K562 (cell line): Measurements from ENCODE around the gene TMEM126A. TPM values are rescaled to one million over a fixed set of nuclear protein-coding genes. Genes with fewer than 3 reads are reported as not detected.

ENCODE experiments used
- CLOCK ChIP-seq: fragments of 250-450 bp; sonication (Bioruptor Pico); IDR thresholded peaks from 2 replicates; pipeline ENCODE4 v1.4.0; 2020; ENCODE audit warnings: mild to moderate bottlenecking, moderate library complexity, borderline replicate concordance
- ELF4 ChIP-seq: fragments of 450-650 bp; formaldehyde crosslinking; IDR thresholded peaks from 2 replicates; pipeline ENCODE4 v1.4.0; 2022; ENCODE audit warnings: missing genetic modification characterization
- KAT2B ChIP-seq: IDR thresholded peaks from one replicate; pipeline ENCODE4 v1.6.1; 2012; ENCODE audit warnings: low read depth, mild to moderate bottlenecking, control low read depth, inconsistent platforms, low read length, moderate library complexity
- KLF16 ChIP-seq: IDR thresholded peaks from 2 replicates; pipeline ENCODE4 v1.6.1; 2016; ENCODE audit warnings: antibody characterized with exemption
- NFIX ChIP-seq: fragments of 250-450 bp; sonication (Bioruptor Pico); IDR thresholded peaks from 2 replicates; pipeline ENCODE4 v1.4.0; 2020; ENCODE audit warnings: low read depth, mild to moderate bottlenecking, moderate library complexity
- PATZ1 ChIP-seq: fragments of 250-450 bp; sonication (Bioruptor Pico); IDR thresholded peaks from 2 replicates; pipeline ENCODE4 v1.5.0; 2020; ENCODE audit warnings: mild to moderate bottlenecking, borderline replicate concordance
- RERE ChIP-seq: sonication (generic); formaldehyde crosslinking; IDR thresholded peaks from 2 replicates; pipeline ENCODE4 v1.8.0; 2023; ENCODE audit warnings: missing genetic modification reagents, mild to moderate bottlenecking, borderline replicate concordance
- RHOXF2B ChIP-seq: fragments of 250-450 bp; sonication (Bioruptor Pico); conservative IDR thresholded peaks from 2 replicates; pipeline ENCODE4 v1.5.1; 2021
- SP2 ChIP-seq: IDR thresholded peaks from 2 replicates; pipeline ENCODE4 v1.6.1; 2011; ENCODE audit warnings: mild to moderate bottlenecking, low read depth, low read length, moderate library complexity; ENCODE audit not compliant: poor library complexity, severe bottlenecking; ENCODE audit errors: extremely low read depth
- TBL1XR1 ChIP-seq, 2 experiments: IDR thresholded peaks; 2 replicates each; pipeline ENCODE4 v1.6.1; 2012; ENCODE audit warnings: improper control_type of control experiment in 2 of 2, low read length in 2 of 2, mild to moderate bottlenecking in 1 of 2
- TRIM28 ChIP-seq: fragments of 450-650 bp; IDR thresholded peaks from 2 replicates; pipeline ENCODE4 v1.6.1; 2017
- ZNF282 ChIP-seq: sonication (generic); formaldehyde crosslinking; IDR thresholded peaks from 2 replicates; pipeline ENCODE4 v1.8.1; 2023; ENCODE audit warnings: missing genetic modification reagents
- ZNF444 ChIP-seq: fragments of 250-450 bp; sonication (Bioruptor Pico); IDR thresholded peaks from 2 replicates; pipeline ENCODE4 v1.4.0; 2020; ENCODE audit warnings: mild to moderate bottlenecking, moderate library complexity
- ZNF512 ChIP-seq: IDR thresholded peaks from 2 replicates; pipeline ENCODE4 v1.6.1; 2016; ENCODE audit warnings: missing genetic modification characterization, missing compliant biosample characterization
- ZNF561 ChIP-seq: fragments of 450-650 bp; formaldehyde crosslinking; conservative IDR thresholded peaks from 2 replicates; pipeline ENCODE4 v1.4.0; 2020; ENCODE audit warnings: mild to moderate bottlenecking, moderate library complexity
- ZNF79 ChIP-seq: fragments of 250-450 bp; sonication (Bioruptor Pico); IDR thresholded peaks from 2 replicates; pipeline ENCODE4 v1.4.0; 2020; ENCODE audit warnings: low read depth, mild to moderate bottlenecking, moderate library complexity
- polyA plus RNA-seq, 8 experiments: library from polyadenylated mRNA; depleted of rRNA in 4 of 8; stranded (reverse) in 5 of 8; unstranded in 3 of 8; fragments of >200 nt; fragmentation: Nextera tagmentation in 2 of 8; fragmentation: Illumina TruSeq in 1 of 8; extraction: Ambion mirVana in 2 of 8; extraction: Trizol in 1 of 8; gene quantifications; 2 replicates each; pipeline versions ENCODE4 v1.2.1 to v1.2.3, GENCODE V29; 2011 to 2014; ENCODE audit warnings: inconsistent platforms in 1 of 8, missing spikeins in 1 of 8
- total RNA-seq, 7 experiments: library from RNA; depleted of rRNA in 6 of 7; stranded (reverse); fragments of >200 nt in 6 of 7; fragmentation: Illumina TruSeq in 2 of 7; extraction: Trizol in 2 of 7; gene quantifications; 2 replicates each; pipeline versions ENCODE4 v1.2.1 to v1.2.3, GENCODE V29; 2011 to 2021; ENCODE audit warnings: low replicate concordance in 1 of 7

Gene TMEM126A
- total and polyA plus RNA-seq, 9 of the 15 experiments (the other 6 are each of a cell fraction or from before 2014, with no cell fraction given), result 19.3 to 154 (median 56.3) TPM

- TF ChIP-seq SP2 (peak; percentile 4), ZNF444 (CRISPR knock-in tag) (no peak), CLOCK (CRISPR knock-in tag) (no peak), RHOXF2B (CRISPR knock-in tag) (no peak), RERE (no peak), ZNF282 (CRISPR knock-in tag) (no peak), KLF16 (no peak), ZNF79 (CRISPR knock-in tag) (no peak), KAT2B (no peak), TRIM28 (no peak), NFIX (CRISPR knock-in tag) (no peak), ZNF561 (CRISPR knock-in tag) (no peak), TBL1XR1 (IDR thresholded peaks at IDR 0.05; ENCODE audit: low read length in 2 of 2) (no peak; a peak in 1 of 4 replicates), ELF4 (CRISPR knock-in tag) (no peak), PATZ1 (CRISPR knock-in tag) (no peak), ZNF512 (tag) (no peak)
Measured at GRCh38 chr11:85627998-85628770, 19.6 kb upstream of the TMEM126A start, which contains the start of gene TMEM126B (continued).
